Stimulated activated CD4-positive, alpha-beta T cell treated with anti-CD3 and anti-CD28 coated beads, Interleukin-12 subunit alpha, Interleukin-12 subunit beta, amount 100 ng/mL, for 48 hours (primary cell): ENCODE data around the gene PRELP.
"Not testable (repeated sequence)": the region's sequence is repeated elsewhere in the genome, so short reads cannot be mapped to it uniquely, and the experiment has no call there.

Source experiments
- DNase-seq, 3 donors: peaks; one replicate each; pipeline ENCODE4 v3.0.0-alpha.2; 2020; ENCODE audit warnings: low read depth in 2 of 3, low spot score in 1 of 3

PRELP gene

GRCh38 chr1:203505526-203506204, 30.1 kb downstream of the PRELP start:
- no peak for DNase-seq

- DNase-seq = no peak
Measured at GRCh38 chr1:203506858-203507626, 31.4 kb downstream of the PRELP start.

DNA sequence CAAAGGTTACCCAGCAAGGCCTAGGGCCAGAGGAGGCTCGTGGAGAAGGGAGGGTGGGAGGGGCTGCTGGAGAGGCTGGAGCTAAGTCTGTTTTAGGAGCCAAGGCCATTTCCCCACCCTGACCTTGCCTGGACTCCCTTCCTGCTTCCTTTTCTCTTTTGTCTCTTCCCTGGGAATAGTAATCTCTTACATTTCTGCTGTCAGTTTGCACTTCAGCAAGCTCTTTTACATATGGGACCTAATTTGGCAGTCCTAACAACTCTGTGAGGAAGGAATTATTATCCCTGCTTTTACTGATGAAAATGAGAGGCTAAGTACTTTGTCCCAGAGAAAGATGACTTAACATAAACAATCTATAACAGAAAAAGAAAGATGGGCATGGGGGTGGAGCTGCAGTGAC, 32.2 kb downstream of the PRELP start:
- no peak for DNase-seq

- no peak for DNase-seq
Measured at GRCh38 chr1:203508463-203509073, 33.0 kb downstream of the PRELP start.

DNA sequence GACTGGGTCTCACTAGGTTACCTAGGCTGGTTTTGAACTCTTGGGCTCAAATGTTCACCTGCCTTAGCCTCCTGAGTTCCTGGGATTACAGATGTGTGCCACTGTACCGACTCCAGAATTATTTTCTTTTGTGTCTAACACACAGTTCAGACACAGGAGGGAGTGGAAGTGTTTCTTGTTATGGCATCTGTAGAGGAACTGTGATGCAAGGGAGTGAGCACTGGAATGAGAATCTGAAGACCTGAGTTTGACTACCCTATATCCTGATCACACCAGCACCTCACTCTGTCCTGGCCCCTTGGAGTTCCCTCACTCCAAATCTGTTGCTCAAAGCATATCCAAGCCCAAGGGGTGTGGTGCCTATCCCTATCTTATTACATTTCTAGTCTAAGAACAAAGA, 33.5 kb downstream of the PRELP start:
- DNase-seq = no peak

DNA sequence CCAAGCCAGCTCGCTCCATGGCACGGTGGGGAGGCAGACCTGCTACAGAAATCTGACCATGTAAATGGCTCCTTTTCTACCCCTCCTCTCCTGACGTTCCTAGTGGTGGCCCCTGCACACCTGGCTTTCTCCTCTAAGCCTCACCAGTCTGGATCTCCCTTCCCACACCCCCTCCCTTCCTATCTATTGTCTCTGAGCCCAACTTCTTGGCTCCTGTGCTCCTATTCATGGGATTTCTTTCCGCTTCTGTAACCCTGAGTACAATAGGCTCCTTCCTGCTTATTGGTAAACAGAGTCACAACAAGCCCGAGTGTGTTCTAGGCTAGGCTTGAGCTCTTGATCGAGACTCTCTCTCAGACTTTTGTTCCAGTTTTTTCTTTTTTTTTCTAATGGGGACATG, 35.9 kb downstream of the PRELP start:
- DNase-seq = no peak

- no peak for DNase-seq
Measured at GRCh38 chr1:203511930-203512329, 36.3 kb downstream of the PRELP start.

GRCh38 chr1:203512517-203512847, 36.9 kb downstream of the PRELP start:
- no peak for DNase-seq

DNA sequence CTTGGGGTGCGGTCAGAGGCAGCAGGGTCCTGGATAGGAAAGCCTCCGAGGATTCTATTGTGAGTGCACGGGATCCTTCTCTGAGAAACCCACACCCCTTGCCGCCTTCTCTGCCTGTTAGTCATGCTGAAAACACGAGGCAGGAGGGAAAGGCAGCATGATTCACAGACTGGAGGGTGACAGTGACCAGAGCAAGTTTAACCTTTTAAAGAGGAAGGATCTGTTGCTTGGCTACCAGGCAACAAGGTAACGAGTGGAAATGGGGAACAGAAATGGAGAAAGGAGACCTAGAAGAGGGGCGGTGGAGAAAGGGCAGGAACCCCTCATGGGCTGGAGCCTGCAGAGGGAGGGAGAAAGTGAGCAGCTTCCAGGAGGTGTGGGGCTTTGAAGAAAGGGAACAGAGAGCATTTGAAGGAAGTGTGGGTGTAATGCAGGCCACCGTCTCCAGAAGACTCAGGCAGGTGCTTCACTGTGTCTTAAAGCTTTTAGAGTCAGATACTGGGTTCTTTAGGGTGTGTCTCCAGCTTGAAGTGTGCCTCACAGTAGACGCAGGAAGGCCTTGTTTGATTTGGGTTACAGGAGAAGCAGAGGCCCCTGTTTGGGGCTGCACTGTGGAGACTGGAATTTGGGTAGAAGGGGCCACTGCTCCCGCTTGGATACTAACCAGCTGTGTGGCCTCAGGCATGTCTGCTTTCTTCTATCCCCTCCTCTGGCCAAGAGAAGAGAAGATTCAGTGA, 37.4 kb downstream of the PRELP start:
- DNase-seq = peak; percentile 38 to 54 (median 42)

DNA sequence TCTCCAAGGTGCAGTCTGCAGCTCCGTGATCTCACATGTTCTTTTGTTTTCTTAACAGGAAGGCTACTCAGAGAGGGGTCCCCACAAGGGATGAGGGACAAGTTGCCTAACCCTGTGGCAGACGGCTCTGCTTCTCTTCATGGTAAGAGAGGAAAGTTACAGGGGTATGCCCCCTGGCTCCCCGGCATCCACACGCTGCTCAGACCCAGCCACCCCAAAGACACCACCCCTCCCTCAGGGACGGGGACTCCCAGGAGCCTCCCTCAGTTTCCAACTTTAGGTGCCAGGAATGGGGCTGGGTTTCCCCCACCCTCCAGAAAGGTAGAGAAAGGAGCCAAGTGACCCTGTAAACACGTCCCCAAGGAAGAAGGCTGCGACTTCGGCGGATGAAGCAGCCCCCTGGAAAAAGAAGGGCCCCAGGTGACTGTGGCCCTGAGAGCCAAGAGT, 38.0 kb downstream of the PRELP start:
- DNase-seq = no peak

GRCh38 chr1:203516184-203516583, 40.6 kb downstream of the PRELP start:
- no peak for DNase-seq

DNA sequence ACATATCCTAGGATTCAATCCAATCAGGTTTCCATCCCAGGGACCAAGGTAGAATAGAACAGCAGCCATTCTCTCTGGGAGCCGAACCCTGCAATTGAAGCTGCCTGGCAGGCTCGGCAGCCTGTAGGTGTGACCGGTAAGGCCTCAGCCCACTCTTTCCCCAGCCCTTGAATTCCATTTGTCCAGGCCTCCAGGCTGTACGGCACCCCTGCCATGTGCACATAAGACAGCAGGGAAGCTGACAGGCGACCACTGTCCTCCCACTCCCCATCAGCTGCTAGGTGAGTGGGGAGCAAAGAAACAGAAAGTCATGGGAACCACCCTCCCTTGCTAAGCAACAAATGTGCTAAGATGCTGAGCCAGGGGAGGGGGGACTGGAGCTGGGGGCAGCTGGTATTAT, 41.3 kb downstream of the PRELP start:
- DNase-seq = no peak

DNA sequence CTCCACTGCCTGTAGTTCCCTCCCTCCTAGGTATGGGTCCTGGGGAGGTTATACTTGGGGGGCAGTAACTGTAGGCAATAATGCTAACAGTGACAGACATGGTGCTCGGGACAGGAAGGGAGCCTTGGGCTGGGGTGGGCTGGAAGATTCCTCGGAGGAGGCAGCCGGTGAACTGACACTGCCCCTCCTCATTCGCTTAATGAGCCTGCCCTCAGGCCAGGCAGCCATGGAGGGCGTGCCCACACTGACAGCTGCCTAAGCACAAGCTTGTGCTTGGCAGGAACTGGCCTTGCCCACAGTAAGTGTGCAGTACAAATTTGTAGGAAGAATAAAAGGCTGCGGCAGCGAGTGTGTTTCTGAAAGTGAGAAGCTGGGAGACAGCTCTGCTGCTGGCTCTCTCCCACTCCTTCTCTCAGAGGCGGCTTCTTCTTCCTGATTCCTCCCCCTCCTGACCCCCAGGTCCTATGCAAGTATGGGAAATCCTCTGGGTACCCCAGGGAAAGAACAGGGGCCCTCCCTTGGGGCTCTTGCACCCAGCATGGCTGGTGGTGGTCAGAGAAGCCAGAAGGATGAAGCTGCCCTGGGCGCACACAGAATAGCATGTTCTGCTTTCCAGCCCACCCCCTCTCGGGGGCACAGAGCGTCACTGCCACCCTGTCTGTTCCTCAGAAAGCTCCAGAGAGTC, 42.0 kb downstream of the PRELP start:
- no peak for DNase-seq

DNA sequence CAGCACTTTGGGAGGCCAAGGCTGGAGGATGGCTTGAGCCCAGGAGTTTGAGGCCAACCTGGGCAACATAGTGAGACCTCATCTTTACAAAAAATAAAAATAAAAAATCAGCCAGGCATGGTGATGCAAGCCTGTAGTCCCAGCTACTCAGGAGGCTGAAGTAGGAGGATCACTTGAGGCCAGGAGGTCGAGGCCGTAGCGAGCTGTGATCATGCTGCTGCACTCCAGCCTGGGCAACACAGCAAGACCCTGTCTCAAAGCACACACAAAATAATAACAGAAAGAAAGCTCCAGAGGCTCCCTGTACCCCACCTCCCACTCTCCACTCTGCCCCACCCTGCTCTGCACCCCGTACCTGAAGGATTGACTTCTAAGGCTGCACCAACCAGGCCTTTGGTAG, 42.5 kb downstream of the PRELP start:
- not testable (repeated sequence) for DNase-seq

- DNase-seq = no peak
Measured at GRCh38 chr1:203518541-203518940, 42.9 kb downstream of the PRELP start.

DNA sequence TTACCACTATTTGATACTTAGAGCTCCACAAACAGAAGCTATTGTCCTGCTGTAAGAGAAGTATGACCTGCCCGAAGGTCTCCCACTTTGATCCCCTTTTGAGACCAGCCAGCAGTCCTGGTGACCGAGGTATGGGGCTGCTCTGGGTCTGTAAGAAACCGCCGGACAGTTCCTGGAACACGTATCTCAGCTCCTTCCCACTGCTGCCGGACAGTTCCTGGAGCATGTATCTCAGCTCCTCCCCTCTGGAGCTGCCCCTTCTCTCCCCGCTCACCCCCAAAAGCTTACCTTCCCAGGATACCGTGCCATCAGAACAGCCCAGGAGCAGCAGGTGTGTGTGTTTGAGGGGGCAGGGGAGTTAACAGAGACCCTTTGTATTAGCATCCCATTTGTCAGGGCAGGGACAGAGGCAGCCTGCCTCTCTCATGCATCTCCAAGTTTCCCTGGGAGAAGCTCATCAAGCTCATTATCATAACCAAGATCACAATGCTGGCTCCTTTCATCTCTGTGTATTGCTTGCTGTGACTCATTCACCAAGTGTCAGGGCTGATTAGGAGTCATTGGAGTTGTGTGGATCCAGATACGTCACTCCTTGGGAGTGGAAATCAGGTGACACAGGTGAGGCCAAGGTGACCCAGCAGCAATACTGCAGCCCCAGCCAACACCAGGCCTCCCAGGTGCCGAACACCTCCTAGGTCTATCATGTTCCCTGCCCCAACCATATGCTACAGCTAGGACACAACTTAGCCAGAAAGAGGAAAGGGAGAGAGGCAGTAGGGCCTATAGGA, 43.6 kb downstream of the PRELP start:
- DNase-seq = no peak

DNA sequence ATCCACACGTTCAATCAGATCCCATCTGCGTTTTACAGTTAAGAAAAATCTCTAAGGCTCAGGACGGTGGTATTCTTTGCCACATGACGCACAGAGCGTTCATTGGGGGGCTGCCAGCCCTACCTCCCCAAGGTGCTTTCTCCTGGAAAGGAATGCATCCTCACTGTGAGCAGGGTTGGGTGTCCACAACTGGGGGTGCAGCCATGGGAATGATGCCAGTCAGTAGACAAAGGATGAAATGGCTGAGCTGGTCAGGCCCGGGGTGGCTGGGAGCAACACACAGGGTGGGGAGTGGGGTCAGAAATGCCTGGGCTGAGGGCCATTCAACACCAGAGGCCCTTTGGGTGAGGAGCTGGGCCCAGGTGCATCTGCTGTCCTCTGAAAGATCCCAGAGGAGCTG, 44.3 kb downstream of the PRELP start:
- DNase-seq = no peak

DNA sequence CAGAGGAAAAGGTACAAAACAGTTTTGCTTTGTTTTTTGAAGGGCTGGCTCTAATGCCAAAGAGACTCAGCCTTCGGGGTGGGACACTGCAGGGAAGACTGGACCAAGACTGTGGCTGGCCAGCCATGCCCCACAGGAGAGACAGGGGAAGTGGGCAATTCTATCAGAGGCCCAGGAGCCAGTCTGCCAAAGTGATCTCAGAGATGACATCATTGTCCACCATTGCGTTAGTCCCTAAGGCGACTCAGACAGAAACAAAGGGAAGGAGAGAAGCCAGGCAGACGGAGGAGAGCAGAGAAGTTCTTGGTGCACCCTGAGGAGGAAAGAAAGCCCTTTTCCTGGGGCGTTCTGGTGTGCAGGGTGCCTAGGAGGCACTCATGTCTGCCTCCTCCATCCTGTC, 44.7 kb downstream of the PRELP start:
- no peak for DNase-seq

- no peak for DNase-seq
Measured at GRCh38 chr1:203521074-203521794, 45.6 kb downstream of the PRELP start.

- no peak for DNase-seq
Measured at GRCh38 chr1:203521812-203522211, 46.2 kb downstream of the PRELP start.
